ENCODE data around the gene MYH15.
A peak's percentile ranks its signal among the peaks of the same experiment; 100 is the strongest.

The MYH15 gene

DNA sequence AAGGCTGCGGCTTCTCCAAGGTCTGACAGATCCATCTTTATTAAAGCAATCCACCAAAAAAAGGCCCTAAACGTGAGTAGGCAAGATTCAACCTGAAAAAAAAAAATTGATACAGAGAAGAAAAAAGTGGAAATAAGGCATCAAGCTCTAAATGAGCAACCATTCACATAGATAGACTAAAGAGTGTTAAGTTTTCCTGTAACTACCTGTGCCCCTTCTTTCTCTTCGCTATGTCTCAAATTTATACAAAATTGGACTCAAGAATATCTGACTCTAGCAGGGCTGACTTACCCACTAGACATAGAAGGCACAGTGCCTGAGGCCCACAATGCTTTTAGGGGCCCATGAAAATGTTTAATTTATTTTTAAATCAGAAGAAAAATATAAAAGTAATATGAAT, at the start of gene MYH15:
TSS of gene MYH15 (minus strand) at position 101 of the 400 bp plus-strand sequence. CDS start at position 35, 66 bp downstream.
- no peak for DNase-seq (ENCODE audit: low spot score)

DNA sequence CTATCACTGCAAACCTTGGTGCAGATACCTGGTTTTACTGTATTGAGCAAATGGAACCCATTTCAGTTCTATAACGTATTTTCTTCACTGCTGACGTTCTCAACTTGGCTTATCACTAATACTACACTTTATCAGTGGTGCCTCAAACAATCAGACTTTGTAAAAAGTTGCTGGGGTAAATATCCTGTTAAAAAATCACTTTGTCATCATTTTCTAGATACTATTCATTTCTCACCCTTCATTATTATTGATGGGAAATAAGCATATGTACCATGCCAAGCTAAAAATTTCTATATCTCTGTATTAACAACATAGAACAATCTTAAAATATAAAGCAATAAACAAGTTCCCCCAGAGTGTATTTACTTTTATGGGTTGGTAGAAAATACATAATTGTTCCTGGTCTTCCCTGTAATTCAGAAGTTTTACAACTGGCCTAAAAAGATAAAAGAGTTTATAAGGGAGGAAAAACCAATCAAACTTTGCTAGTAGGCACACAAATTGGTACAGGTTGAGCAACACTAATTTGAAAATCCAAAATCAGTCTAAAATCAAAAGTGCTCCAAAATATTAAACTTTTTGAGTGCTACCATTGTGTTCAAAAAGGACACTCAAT, 45.7 kb upstream of the MYH15 start:
- DNase-seq (ENCODE audit: low spot score), result no peak

DNA sequence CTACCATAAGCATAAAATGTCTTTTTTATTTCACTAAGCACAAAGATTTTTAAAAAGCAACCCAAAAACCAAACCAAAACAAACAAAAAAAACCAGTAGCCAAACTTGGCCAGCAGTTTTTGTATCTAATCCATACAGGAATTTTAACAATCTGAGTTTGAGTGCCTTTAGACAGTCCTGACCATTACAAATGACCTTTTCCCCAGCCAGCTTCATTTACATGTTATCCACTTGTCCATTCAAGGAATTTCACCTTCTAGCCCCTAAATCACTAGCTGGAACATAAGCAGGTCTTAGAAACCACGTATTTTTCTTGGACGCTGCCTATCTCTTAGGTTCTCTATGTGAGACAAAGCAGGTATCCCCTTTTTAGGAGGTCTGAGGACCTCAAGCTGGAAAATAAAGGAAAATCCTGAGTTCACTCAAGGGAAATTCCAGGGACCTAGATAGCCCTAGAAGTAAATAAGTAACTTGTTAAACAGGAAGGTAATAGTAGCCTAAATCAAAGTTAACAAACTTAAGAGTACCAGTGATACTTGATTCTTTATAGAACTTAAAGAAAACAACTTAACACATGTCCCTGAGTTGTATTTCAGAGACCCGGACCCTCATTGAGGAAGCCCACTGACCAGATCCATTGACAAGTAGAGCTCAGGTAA, 44.6 kb upstream of the MYH15 start:
- DNase-seq (ENCODE audit: low spot score), result no peak

DNA sequence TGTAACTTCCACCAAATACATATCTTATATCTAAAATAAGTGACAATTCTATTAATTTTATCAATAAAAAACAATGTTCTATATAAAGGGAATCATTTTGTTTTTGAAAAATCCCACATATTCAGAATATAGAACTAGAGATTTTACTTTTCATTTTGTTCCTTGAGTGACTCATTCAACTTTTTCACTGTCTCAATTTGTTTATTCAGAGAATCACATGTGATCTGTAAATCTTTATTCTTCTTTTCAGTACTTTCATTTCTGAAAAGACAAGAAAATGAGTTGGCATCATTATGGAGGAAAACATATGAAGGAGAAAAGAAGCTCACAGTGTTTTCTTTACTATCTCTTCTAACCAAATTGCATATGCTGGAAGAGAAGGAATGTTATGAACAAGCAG, 43.8 kb upstream of the MYH15 start:
- no peak for DNase-seq (ENCODE audit: low spot score)

DNA sequence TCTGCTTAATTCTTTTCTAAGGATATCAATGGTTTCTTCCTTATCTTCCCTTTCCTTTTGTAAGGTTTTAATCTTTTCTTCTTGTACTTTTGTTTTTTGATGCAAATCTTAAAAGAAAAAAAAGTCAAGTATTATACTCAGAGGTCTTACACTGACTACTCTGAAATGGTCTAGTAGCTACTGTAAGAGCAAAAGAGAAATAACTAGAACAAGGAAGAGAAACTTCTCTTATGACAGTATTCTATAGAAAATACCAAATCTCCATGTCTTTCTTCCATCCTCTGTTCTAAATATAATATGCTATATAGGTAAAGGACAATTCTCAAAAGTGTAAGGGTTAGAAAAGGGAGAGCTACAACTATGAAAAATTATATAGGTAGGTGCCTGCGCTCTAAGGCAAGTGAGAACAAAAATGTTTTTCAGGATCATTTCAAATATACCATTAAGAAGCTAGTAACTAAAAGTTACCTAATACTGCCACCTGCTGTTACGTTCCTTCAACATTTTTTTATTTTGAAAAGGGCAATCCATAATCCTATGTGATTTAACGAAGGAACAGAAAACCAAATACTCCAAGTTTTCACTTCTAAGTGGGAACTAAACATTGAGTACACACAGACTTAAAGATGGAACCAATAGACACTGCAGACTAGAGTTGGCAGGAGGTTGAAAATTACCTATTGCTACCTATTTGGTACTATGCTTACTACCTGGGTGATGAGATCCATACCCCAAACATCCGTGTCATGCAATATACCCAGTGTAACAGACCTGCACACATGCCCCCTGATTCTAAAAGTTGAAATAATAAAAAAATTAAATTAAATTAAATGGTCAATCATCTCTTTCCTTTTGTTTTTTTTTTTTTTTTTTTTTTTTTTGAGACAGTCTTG, 42.1 kb upstream of the MYH15 start:
- peak; percentile 32 for DNase-seq (ENCODE audit: low spot score)

DNA sequence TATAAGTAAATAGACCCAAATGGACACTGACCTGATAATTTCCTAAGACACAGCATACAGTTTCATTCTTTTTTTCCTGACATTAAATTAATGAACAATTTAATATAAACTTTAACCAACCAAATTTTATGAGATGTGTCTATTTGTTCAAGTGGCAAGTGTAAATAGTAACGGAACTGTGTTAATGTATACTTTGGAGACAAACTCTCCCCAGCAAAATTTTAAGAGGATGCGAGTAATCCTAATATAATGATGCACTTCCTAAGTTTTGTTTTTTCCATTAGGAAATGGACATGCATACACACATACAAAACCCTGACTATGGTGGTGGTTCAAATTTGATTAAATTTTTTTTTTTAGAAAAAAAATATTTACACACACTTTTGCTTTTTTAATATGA, 38.5 kb upstream of the MYH15 start:
- DNase-seq (ENCODE audit: low spot score), result no peak

DNA sequence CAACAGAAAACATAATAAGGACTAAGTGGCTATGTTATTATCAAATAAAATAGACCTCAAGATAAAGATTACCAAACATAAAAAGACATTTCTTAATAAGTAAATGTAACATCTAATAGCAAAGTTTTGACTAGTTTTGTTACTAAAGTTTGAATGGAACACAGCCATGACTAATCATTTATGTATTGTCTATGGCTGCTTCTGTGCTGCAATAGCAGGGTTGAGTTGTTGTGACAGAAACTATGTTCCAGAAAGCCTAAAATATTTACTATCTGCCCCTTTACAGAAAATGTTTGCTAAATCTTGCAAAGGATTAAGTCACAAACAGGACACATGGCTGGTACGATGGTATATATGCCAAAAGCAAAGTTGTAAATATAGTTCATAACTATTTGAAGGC, 37.9 kb upstream of the MYH15 start:
- DNase-seq (ENCODE audit: low spot score), result peak; percentile 16

DNA sequence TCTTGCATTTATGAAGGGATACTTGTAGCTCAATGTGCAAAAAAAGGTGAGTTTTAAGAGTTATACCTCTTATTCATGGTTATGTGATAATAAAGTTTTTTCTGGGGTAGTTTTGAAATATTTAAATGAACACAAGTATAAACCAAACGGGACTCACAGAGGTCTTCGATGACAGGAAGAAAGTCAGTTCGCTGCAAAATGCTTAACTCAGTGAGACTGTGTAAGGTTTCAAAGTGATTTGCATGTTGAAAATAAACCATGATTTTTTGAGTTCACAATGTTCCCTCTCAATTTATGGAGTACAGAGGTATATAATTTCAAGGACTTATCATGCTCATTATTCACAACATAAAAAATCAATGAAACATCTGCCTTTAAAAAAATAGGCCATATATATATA, 36.3 kb upstream of the MYH15 start:
- no peak for DNase-seq (ENCODE audit: low spot score)

DNA sequence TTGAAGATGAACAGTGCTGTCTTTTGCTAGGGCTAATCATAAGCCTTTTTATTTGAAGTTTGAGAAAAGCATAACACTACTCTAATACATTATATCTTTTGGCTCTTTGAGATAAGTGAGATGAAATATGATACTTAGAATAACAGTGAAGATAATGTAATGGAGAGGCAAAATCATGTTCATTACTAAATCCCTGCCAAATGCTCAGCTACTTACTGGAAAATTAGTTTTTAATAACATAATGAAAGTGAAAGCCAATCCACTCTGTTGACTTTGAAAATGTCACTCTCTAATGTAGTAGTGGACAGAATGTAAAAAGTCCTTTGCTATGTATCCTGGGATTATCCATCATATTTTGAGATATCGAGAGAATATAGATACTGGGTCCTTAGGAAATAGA, 35.9 kb upstream of the MYH15 start:
- DNase-seq (ENCODE audit: low spot score), result no peak

DNA sequence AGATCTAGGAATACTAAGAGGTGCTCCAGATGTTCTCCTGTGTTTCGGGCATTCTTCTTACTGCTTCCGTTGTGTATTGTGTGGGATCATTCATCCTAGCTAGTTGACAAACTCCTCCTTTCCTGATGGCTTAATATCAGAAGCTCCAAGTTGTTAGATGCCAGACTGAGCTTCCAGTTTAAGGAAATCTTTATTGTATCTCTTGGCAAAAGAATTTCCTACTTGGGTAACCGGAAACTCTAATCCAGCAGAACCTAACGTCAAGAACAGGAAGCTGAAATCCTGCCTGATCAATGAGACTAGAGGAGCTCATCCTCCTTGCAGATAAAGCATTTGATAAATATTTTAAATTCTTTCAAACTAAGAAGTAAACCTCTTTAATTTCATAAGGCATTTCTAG, 27.7 kb upstream of the MYH15 start:
- DNase-seq (ENCODE audit: low spot score), result no peak

DNA sequence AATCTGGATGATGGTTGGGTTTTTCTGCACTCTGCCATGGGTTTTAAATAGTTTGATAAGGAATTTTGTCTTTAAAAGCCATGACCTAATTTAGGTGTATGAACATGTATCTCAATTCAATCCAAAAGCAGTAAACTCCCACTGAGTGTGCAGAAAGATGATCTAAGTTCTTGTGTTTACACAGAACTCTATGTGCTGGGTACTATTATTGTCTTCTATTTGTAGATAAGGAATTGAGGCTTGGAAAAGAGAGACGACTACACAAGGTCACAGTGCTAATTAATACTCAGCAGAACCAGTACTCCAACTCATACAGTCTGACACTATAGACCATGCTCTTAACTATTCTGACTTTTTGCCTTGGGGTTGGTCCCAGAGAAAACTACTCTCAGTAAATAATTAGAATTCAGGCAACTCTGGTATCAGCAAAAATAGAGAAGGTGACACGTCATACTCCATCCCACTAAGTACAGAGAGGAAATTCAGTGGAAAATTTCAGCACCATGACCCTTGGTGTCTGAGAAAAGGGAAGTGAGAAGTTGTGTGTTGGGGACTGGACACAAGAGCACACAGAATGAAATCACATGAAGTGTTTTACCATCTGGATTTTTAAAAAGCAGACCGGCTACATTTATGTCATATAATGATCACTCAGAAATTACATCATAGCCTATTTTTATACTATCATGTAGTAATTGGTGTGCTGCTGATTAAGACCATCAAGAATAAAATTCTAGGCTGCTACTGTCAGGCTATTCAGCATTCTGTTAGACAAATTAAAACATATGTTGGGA, 18.3 kb upstream of the MYH15 start:
- DNase-seq (ENCODE audit: low spot score), result no peak

DNA sequence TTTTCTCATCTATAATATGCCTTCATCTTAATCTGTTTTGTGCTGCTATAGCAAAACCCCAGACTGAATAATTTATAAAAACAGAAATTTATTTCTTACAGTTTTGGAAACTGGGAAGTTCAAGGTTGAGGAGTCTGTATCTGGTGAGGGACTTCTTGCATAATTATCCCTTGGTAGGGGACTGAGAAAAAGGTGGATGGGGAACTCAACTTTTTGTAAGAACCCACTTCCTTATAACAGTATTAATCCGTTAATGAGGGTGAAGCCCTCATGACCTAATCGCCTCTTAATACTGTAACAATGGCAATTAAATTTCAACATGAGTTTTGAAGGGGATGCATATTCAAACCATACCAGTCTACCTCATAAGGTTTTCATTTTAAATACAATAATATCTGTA, 17.4 kb upstream of the MYH15 start:
- no peak for DNase-seq (ENCODE audit: low spot score)

DNA sequence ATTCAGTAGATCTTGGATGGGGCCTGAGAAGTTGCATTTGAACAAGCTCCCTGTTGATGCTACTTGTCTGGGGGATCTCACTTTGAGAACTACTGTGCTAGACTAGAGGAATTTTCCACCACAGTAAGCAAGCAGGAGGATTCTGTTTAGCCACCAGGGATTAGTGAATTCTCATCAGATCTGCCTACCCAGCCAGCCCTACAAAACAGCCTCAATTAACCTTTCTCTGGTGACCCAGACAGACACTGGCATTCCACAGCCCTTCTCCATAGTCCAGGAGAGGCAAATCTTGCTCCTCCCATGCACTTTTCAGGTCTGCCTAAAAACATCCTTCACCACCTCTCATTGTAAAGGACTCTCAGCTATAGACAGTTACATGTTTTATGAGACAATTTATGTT, 16.7 kb upstream of the MYH15 start:
- DNase-seq (ENCODE audit: low spot score), result no peak

DNA sequence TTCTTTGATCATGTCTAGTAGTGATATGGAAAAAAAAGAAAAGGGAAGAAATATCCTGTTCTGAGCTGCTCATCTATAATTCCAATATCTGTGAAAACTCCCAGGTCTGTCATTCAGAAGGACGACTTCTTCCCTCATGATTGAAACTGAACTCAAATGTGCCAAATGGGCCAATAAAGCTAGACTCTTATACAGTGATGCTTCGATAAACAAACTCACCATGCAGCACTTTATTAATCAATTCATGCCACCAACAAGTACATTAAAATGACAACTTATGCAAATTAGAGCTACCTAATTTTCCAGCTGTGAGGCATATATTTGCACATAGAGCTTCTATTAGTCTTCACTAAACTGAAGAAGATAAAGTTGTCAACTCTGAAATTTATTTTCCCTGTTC, 15.6 kb upstream of the MYH15 start:
- no peak for DNase-seq (ENCODE audit: low spot score)

DNA sequence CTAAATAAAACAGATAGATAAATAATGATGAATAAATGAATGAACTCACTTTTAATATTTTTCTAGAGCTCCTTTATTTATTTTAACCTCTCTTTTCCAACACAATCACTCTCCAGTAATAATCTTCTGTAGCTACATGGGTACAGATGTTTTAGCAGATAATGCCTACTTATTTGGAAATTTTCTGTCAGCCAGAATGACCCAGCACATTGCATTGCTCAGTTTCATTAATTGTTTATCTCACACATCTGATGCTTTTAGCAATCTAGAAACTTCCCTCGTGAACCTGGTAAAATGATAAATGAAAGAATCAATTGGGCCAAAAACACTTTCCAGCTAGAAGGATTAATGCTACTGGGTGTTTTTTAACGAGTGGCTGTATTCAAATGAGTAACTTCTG, 14.9 kb upstream of the MYH15 start:
- no peak for DNase-seq (ENCODE audit: low spot score)

DNA sequence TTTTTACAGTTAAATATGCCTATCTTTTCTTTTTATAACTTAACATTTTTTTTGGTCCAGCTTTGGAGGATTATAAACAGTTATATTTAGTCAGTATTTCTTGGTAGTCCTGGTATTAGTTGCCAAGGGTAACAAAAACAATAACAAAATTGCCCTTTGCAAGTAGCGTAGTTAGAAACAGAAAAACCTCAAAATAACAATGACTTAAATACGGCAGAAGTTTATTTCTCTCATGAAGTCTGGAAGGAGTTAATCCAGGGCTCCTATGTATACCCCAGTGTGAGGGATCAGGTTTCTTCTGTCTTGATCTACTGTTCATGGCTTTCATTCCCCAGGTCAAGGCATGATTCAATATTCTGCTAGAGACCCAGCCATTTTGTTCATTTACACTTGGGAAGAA, 14.1 kb upstream of the MYH15 start:
- DNase-seq (ENCODE audit: low spot score), result no peak

DNA sequence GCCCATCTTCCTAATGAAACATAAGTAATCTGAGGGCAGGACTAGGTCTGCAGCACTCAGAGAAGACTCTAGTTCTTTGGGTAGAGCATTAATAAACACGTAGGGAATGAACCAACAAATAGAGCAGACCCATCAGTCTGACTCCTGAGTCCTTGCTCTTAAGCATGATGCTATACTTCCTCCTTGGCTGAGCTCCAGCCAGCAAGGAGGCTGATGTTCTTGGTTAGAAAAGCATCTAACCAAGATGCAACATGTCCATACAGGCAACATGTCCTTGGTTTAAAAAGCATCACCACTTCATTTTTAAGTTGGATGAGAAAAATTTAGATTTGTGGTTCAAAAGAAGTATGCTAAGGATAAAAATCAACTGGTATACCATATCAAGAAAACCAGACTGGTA, 8.5 kb upstream of the MYH15 start:
- no peak for DNase-seq (ENCODE audit: low spot score)

DNA sequence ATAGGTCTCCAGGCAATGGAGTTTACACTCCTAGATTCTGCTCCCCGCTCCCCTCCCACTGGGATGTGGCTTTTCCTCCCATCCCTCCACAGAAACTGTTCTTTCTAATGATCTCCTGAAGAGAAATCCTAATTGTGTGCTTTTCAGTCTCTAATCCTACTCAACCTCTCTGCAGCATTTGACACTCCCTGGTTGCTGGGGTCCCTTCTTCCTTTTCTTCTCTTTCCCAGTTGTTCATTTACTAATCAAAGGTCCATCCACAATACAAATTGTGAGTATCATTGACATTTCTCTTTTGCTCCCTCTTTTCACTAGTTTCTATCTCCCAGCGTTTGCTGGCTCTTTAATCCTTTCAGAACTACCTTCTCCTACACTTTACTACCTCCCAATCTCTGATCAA, 6.5 kb upstream of the MYH15 start:
- no peak for DNase-seq (ENCODE audit: low spot score)

DNA sequence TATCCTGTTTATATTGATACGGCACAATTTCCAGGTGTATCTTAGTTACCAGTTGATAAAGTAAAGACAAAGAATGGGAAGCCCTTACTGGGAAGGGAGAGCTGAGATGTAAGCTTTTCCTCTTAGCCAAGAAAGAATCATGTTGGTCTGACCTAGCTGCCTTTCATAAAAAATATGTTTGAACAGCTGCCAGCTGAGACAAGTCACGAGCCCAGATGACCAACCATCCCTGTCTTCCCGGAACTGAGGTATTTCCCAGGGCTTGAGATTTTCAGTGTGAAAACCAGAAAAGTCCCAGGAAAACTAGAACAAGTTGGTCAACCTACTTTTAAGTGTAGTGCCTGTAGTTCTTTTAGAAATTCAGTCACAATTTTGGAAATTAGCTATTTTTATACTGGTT, 3.6 kb upstream of the MYH15 start:
- DNase-seq (ENCODE audit: low spot score), result peak; percentile 4

DNA sequence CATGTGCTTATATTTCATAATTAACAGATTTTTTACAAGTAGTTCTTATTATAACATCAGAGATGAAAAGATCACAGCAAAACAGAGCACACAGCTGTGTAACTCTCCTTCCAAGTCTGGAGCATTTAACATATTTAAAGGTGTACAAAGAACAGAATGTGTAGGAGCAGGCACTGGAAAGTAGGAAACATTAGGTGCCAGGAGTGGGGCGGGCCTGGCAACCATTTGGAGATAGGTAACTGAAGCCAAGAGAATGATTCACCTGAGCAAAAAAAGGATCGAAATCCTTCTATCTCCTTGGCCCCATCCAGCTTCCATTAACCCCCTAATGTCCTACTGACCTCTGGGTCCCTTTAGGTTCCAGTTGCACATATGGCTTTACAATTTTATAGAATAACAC, 2.3 kb upstream of the MYH15 start:
- DNase-seq (ENCODE audit: low spot score), result no peak

DNA sequence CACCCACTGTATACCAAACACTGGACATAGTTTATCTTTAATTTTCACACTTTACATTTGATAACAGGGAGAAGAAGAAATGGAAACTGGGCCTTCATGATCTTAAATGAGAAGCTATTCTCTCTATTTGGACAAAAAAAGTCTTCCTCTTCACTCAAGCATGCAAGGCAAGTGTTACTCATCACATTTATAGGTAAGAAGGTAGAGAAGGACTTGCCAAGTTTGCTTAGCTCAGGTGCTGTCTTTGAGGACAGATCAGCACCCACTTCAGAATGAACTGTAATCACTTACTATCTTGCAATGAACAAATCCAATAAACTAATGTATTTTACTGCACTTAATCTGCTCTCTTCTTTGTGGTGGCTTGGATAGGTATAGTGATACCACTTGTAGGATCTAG, 1.1 kb upstream of the MYH15 start:
- no peak for DNase-seq (ENCODE audit: low spot score)

DNA sequence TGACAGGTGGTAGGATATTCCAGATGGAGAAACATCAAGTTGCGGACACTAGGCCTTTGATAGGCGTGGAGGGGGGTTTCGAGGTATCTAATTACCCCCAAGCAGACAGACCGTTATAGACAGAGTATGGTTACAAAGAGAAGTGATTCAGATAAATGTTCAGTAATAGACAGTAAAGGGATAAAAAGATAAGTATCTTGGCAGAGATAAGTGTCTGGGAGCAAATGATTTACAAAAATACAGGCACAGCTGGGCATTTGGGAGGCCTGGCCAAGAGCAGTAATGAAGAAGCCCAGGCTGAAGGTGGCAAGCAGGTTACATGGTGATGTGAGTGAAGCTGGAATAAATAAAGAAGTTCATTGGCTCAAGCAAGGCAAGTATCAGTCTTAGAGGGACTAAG, 659 bp upstream of the MYH15 start:
- DNase-seq (ENCODE audit: low spot score), result no peak

DNA sequence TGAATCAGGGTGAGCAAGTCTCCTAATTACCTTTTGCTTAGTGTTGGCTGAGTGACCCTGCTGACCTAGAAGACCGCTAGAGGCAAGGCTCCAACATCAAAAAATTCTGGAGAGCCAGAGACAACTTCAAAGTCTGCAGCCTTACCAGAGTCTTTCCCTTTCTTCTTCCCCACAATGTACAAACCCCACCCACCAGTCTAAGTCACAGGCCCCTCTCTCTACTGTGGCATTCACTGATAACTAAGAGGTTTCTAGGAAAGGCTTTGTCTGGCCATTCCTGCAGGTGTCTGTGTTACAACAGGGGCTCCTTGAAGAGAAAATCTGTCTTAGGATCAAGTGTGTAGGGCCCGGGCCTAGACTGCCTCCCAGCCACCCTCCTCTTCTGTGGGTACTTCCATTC, 525 bp downstream of the MYH15 start:
- DNase-seq (ENCODE audit: low spot score), result no peak

All from GM03348 (cell line).